Inferior parietal cortex (tissue), 1 donor: ENCODE measurements around the gene CSMD2.
A peak's percentile ranks its signal among the peaks of the same experiment; 100 is the strongest.

Source experiments
- DNase-seq: peaks from one replicate; pipeline ENCODE4 v3.0.0-alpha.2; 2016; ENCODE audit errors: extremely low spot score

CSMD2 gene

GRCh38 chr1:33962061-33962460, 203.0 kb downstream of the CSMD2 start:
- no peak for DNase-seq

GRCh38 chr1:33960188-33960895, 204.7 kb downstream of the CSMD2 start:
- DNase-seq, result no peak

GRCh38 chr1:33957854-33958253, 207.2 kb downstream of the CSMD2 start:
- peak; percentile 47 for DNase-seq

GRCh38 chr1:33955096-33955495, 209.9 kb downstream of the CSMD2 start:
- DNase-seq, result no peak

- DNase-seq, result no peak
These were observed 215.5 kb downstream of the CSMD2 start for GRCh38 chr1:33949570-33949969.

- DNase-seq, result no peak
These were observed 216.7 kb downstream of the CSMD2 start for GRCh38 chr1:33948291-33948690.

GRCh38 chr1:33946836-33947235, 218.2 kb downstream of the CSMD2 start:
- DNase-seq, result no peak

GRCh38 chr1:33944846-33945245, 220.2 kb downstream of the CSMD2 start:
- DNase-seq, result no peak

- no peak for DNase-seq
These were observed 221.1 kb downstream of the CSMD2 start for GRCh38 chr1:33943978-33944377.

- DNase-seq, result no peak
These were observed 232.2 kb downstream of the CSMD2 start for GRCh38 chr1:33932871-33933270.

- no peak for DNase-seq
These were observed 233.9 kb downstream of the CSMD2 start for GRCh38 chr1:33931111-33931475.

GRCh38 chr1:33930346-33931110, 234.5 kb downstream of the CSMD2 start:
- no peak for DNase-seq

- no peak for DNase-seq
These were observed 236.8 kb downstream of the CSMD2 start for GRCh38 chr1:33928251-33928650.

- DNase-seq, result no peak
These were observed 237.3 kb downstream of the CSMD2 start for GRCh38 chr1:33927721-33928120.

GRCh38 chr1:33925586-33925985, 239.4 kb downstream of the CSMD2 start:
- DNase-seq, result peak; percentile 57

GRCh38 chr1:33921281-33921680, 243.7 kb downstream of the CSMD2 start:
- DNase-seq, result no peak

GRCh38 chr1:33918368-33918767, 246.7 kb downstream of the CSMD2 start:
- no peak for DNase-seq

GRCh38 chr1:33916786-33917185, 248.2 kb downstream of the CSMD2 start:
- DNase-seq, result no peak

- DNase-seq, result no peak
These were observed 250.5 kb downstream of the CSMD2 start for GRCh38 chr1:33914531-33914930.

- DNase-seq, result no peak
These were observed 256.6 kb downstream of the CSMD2 start for GRCh38 chr1:33908324-33908956.

- DNase-seq, result no peak
These were observed 258.9 kb downstream of the CSMD2 start for GRCh38 chr1:33906156-33906555.

GRCh38 chr1:33905241-33905640, 259.8 kb downstream of the CSMD2 start:
- no peak for DNase-seq

GRCh38 chr1:33903210-33903589, 261.8 kb downstream of the CSMD2 start:
- DNase-seq, result no peak
